ENCODE measurements around the gene HPS5. TPM values are rescaled to one million over a fixed set of nuclear protein-coding genes. Genes with fewer than 3 reads are reported as not detected.

HPS5 gene
- total RNA-seq, 2 donors from 2014 or later: 9.6 to 10.6 TPM

- Histone ChIP-seq H3K27ac (no peak overlapping the region), H3K9ac (ENCODE audit: low read depth in 2 of 2, low read length in 2 of 2) (no peak overlapping the region), H3K27me3 (no peaks in the 10 kb centered on the region), H3K4me1 (no peaks in the 10 kb centered on the region), H3K9me3 (no peaks in the 10 kb centered on the region), H3K36me3 (peaks cover 13% of the 10 kb centered on the region), H3K4me3 (no peak overlapping the region)
- DNase-seq: no peak
- intact Hi-C loops (cut with DNase I): no loop called here
- TF ChIP-seq CTCF (IDR thresholded peaks at IDR 0.05): no peak
Measured at GRCh38 chr11:18294862-18295261, 27.1 kb downstream of the HPS5 start.

GRCh38 chr11:18288911-18289310 is 33.0 kb downstream of the HPS5 start:
- Histone ChIP-seq H3K4me1 (no peaks in the 10 kb centered on the region), H3K9ac (ENCODE audit: low read depth in 2 of 2, low read length in 2 of 2) (no peak overlapping the region), H3K27me3 (no peaks in the 10 kb centered on the region), H3K36me3 (no peaks in the 10 kb centered on the region), H3K27ac (no peak overlapping the region), H3K9me3 (no peaks in the 10 kb centered on the region), H3K4me3 (no peak overlapping the region)
- DNase-seq: no peak
- intact Hi-C loops (cut with DNase I): no loop called here
- no peak for TF ChIP-seq CTCF (IDR thresholded peaks at IDR 0.05)

- no peak for TF ChIP-seq CTCF (IDR thresholded peaks at IDR 0.05)
- no peak overlapping the region for H3K9ac ChIP-seq (ENCODE audit: low read depth in 2 of 2, low read length in 2 of 2)
- no peaks in the 10 kb centered on the region for H3K27me3 ChIP-seq
- H3K36me3 ChIP-seq: no peaks in the 10 kb centered on the region
- intact Hi-C loops (cut with DNase I): no loop called here
- no peak for DNase-seq
- no peaks in the 10 kb centered on the region for H3K4me1 ChIP-seq
- H3K27ac ChIP-seq: no peak overlapping the region
- H3K4me3 ChIP-seq: no peak overlapping the region
- no peaks in the 10 kb centered on the region for H3K9me3 ChIP-seq
Measured at GRCh38 chr11:18285841-18286240, 36.1 kb downstream of the HPS5 start.

DNA sequence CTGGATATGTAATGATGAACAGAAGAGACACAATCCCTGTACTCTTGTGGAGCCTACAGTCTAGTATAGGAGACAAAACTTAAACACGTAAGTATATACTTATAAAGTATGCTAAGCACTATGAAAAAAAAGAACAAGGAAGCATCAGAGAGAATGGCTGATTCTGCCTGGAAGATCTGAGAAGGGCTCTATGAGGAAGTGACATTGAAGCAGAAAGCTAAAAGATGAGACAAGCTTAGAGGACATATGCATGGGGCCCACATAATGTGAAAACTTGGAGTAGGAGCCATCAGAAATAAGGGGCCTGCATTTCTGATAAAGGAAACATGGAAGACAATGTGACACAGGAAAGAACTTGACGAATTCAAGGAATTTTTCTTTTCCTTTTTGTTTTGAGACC is 39.3 kb downstream of the HPS5 start:
- Histone ChIP-seq H3K9me3 (no peaks in the 10 kb centered on the region), H3K36me3 (no peaks in the 10 kb centered on the region), H3K27ac (no peak overlapping the region), H3K9ac (ENCODE audit: low read depth in 2 of 2, low read length in 2 of 2) (no peak overlapping the region), H3K4me3 (no peak overlapping the region), H3K4me1 (no peaks in the 10 kb centered on the region), H3K27me3 (no peaks in the 10 kb centered on the region)
- DNase-seq: no peak
- intact Hi-C loops (cut with DNase I): no loop called here
- no peak for TF ChIP-seq CTCF (IDR thresholded peaks at IDR 0.05)

DNA sequence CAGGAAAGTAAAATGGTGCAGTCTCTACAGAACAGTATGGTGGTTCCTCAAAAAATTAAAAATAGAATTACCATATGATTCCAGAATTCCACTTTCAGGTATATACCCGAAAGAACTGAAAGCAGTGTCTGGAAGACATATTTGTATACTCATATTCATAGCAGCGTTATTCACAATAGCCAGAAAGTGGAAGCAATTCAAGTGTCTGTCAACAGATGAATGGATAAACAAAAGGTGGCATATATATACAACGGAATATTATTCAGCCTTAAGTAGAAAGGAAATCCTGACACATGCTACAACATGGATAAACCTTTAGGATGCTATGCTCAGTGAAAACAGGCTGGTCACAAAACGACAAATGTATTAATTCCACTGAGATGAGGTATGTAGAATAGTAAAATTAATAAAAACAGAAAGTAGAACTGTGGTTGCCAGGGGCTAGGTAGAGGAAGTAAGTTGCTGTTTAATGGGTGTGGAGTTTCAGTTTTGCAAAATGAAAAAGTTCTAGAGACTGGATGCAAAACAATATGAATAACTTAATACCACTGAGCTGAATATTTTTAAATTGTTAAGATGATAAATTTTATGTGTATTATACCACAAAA is 41.4 kb downstream of the HPS5 start:
- no peak for TF ChIP-seq CTCF (IDR thresholded peaks at IDR 0.05)
- H3K27ac ChIP-seq: peak overlapping the region; percentile 18
- H3K36me3 ChIP-seq: no peaks in the 10 kb centered on the region

More for the DNA sequence above, 41.4 kb downstream of the HPS5 start:
- no peak overlapping the region for H3K9ac ChIP-seq (ENCODE audit: low read depth in 2 of 2, low read length in 2 of 2)
- intact Hi-C loops (cut with DNase I): no loop called here
- H3K9me3 ChIP-seq: no peaks in the 10 kb centered on the region
- no peak overlapping the region for H3K4me3 ChIP-seq
- no peaks in the 10 kb centered on the region for H3K27me3 ChIP-seq
- H3K4me1 ChIP-seq: no peaks in the 10 kb centered on the region
- no peak for DNase-seq

Measured in colonic mucosa (tissue), 4 donors.